Measurements from ENCODE around the gene MRPS18B.

DNA sequence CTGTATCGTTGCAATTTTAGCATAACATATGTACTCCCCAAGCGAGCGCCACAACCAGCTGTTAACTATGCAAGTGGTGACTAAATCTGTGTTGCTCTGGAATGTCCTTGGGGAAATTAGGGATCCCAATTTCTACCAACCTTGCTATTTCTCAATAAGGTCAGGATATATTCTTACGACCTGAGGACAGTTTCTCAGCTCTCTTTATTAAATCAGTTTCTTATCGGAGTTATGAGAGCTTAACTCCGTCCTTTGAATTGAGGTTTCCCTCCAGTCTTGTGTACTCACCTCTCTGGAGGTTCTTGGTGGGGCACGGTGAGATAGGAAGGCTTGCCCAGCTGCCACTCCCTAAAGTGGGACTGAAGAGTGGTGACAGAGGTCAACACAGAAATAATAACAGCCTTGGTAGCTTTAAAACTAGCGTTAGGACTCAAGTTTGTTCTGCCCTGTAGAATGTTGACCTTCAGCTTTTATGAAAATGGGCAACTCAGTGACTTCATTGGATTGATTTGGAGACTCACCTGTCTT lies 694 bp downstream of the MRPS18B start:
- TF ChIP-seq, protein P1, sequence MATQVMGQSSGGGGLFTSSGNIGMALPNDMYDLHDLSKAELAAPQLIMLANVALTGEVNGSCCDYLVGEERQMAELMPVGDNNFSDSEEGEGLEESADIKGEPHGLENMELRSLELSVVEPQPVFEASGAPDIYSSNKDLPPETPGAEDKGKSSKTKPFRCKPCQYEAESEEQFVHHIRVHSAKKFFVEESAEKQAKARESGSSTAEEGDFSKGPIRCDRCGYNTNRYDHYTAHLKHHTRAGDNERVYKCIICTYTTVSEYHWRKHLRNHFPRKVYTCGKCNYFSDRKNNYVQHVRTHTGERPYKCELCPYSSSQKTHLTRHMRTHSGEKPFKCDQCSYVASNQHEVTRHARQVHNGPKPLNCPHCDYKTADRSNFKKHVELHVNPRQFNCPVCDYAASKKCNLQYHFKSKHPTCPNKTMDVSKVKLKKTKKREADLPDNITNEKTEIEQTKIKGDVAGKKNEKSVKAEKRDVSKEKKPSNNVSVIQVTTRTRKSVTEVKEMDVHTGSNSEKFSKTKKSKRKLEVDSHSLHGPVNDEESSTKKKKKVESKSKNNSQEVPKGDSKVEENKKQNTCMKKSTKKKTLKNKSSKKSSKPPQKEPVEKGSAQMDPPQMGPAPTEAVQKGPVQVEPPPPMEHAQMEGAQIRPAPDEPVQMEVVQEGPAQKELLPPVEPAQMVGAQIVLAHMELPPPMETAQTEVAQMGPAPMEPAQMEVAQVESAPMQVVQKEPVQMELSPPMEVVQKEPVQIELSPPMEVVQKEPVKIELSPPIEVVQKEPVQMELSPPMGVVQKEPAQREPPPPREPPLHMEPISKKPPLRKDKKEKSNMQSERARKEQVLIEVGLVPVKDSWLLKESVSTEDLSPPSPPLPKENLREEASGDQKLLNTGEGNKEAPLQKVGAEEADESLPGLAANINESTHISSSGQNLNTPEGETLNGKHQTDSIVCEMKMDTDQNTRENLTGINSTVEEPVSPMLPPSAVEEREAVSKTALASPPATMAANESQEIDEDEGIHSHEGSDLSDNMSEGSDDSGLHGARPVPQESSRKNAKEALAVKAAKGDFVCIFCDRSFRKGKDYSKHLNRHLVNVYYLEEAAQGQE (IDR thresholded peaks at IDR 0.05; ENCODE audit: insufficient replicate concordance, low read depth): no peak
- TF ChIP-seq, protein P2, sequence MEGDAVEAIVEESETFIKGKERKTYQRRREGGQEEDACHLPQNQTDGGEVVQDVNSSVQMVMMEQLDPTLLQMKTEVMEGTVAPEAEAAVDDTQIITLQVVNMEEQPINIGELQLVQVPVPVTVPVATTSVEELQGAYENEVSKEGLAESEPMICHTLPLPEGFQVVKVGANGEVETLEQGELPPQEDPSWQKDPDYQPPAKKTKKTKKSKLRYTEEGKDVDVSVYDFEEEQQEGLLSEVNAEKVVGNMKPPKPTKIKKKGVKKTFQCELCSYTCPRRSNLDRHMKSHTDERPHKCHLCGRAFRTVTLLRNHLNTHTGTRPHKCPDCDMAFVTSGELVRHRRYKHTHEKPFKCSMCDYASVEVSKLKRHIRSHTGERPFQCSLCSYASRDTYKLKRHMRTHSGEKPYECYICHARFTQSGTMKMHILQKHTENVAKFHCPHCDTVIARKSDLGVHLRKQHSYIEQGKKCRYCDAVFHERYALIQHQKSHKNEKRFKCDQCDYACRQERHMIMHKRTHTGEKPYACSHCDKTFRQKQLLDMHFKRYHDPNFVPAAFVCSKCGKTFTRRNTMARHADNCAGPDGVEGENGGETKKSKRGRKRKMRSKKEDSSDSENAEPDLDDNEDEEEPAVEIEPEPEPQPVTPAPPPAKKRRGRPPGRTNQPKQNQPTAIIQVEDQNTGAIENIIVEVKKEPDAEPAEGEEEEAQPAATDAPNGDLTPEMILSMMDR (IDR thresholded peaks at IDR 0.05; ENCODE audit: insufficient read depth, low read length): no peak

Data from HL-60 (cell line).